Measurements from ENCODE around the gene MAP2K3.

The MAP2K3 gene

DNA sequence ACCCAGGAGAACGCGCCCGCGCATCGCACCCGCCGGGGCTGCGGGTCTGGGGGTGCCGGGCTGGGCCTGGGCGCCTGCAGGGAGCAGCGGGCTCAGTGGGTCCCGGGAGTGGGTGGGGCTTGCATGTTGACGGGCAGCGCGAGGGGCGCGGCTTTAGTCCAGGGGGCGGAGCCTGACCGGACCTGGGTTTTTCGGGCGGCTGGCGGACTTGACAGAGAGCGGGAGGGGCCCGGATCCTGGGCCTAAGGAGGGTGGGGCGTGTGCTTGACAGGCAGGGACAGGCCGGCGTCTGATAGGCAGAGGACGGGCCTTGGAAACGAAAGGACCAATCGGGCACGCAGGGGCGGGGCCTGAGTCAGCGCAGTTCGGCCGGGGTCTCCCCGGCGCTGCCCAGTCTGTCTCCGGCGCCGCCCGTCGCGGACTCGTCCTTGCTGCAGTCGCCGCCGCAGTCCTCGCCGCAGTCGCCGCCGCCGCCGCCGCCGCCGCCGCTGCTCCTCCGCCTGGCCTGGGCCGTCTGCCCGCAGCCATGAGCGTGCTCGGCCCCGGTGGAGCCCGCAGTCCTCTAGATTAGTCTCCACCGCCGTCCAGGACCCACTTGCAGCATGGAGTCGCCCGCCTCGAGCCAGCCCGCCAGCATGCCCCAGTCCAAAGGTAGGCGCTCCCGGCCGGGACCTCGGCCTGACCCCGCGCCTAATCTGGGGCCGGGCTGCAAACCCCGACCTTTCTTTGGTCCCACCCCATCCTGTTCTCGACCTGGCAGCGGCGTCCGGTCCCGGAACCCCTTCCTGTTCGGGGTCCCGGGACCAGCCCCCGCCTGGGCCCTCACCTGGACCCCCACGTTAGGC is at the start of gene MAP2K3:
Gene MAP2K3 (plus strand): TSS at position 393 of the 845 bp plus-strand sequence. CDS start 210 bp downstream, at position 603.
- no peak for TF ChIP-seq CTCF (IDR thresholded peaks at IDR 0.05; ENCODE audit: low read depth, low read length, missing control alignments)
- in situ Hi-C loops (cut with HindIII; ENCODE audit: low sequenced_read_pairs) = loop anchor here (25.0 kb wide), 1 partner anchor 253 kb away; no protein-coding TSS in a partner anchor
- H3K4me3 ChIP-seq (ENCODE audit: low read depth, low read length) = peak within 1 kb of the TSS; percentile 68
- DNase-seq (ENCODE audit: low read depth) = peak; percentile 98

DNA sequence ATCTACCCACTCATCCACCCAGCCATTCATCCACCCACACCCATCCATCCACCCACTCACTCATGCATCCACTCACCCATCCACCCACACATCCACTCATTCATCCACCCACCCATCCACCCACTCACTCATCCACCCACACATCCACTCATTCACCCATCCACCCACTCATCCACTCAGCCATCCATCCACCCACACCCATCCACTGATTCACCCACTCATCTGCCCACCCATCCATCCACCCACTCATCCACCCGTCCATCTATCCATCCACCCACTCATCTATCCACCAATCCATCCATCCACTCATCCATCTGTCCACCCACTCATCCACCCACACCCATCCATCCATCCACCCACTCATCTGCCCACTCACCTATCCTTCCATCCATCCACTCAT is 48.6 kb upstream of the MAP2K3 start:
- in situ Hi-C loops (cut with HindIII; ENCODE audit: low sequenced_read_pairs) = no loop called here
- no peak overlapping the region for H3K4me3 ChIP-seq (ENCODE audit: low read depth, low read length)
- DNase-seq (ENCODE audit: low read depth) = no peak
- no peak for TF ChIP-seq CTCF (IDR thresholded peaks at IDR 0.05; ENCODE audit: low read depth, low read length, missing control alignments)

- TF ChIP-seq CTCF (IDR thresholded peaks at IDR 0.05; ENCODE audit: low read depth, low read length, missing control alignments) = peak; percentile 59
- in situ Hi-C loops (cut with HindIII; ENCODE audit: low sequenced_read_pairs) = no loop called here
- no peak for DNase-seq (ENCODE audit: low read depth)
- no peak overlapping the region for H3K4me3 ChIP-seq (ENCODE audit: low read depth, low read length)
Measured at GRCh38 chr17:21239680-21240368, 44.7 kb upstream of the MAP2K3 start.

DNA sequence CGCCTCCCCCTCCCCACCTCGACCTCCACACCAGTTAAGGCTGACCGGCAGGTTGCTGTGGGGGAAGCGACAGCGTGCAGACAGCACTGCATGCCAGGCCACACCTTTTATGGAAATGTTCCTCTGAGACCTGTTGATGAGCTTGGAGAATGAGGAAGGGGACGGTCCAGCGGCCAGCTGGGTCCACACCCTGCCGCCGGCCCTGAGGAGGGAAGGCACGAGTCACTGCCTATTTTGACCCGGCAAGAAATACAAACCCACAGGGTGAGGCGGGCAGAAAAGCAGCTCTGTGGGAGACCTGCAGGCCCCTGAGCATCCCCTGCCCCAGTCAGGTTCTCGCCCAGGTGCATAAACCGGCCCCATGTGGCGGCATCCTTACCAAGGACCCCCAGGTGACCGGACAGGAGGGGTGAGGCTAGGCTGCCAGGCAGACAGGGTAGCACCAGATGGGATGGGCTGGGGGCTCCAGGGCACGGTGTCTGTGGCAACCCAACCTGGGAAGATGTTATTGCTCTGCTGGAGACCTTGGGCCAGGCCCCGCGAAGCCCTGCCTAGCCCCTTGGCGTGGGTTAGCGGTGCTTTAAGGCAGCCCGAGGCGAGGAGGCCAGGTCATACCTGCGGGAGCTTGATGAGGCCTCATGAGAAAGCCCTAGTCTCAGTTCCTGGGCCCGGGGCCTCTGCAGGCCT is 44.0 kb upstream of the MAP2K3 start:
- in situ Hi-C loops (cut with HindIII; ENCODE audit: low sequenced_read_pairs) = no loop called here
- TF ChIP-seq CTCF (IDR thresholded peaks at IDR 0.05; ENCODE audit: low read depth, low read length, missing control alignments) = no peak
- no peak for DNase-seq (ENCODE audit: low read depth)

DNA sequence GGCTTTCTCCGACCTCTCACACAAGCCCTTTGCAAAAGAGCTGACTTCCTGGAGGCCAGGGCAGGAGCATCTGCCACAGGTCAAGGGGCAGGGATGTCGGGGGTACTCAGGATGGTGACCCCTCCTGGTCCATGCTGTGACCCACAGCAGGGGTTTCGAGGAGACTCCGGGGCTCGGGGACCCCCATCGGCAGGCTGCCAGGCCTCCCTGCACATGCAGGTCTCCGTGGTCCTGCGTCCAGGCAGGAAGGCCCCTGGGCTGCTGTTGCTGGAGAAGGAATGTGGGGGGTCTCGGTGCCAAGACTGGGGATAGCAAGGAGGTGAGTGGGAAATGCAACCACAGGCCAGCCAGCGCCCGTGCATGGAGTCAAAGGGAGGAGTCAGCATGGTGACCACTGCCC is 42.9 kb upstream of the MAP2K3 start:
- in situ Hi-C loops (cut with HindIII; ENCODE audit: low sequenced_read_pairs) = no loop called here
- no peak overlapping the region for H3K4me3 ChIP-seq (ENCODE audit: low read depth, low read length)
- DNase-seq (ENCODE audit: low read depth) = no peak
- no peak for TF ChIP-seq CTCF (IDR thresholded peaks at IDR 0.05; ENCODE audit: low read depth, low read length, missing control alignments)

More for the DNA sequence above, 44.0 kb upstream of the MAP2K3 start:
- no peak overlapping the region for H3K4me3 ChIP-seq (ENCODE audit: low read depth, low read length)

DNA sequence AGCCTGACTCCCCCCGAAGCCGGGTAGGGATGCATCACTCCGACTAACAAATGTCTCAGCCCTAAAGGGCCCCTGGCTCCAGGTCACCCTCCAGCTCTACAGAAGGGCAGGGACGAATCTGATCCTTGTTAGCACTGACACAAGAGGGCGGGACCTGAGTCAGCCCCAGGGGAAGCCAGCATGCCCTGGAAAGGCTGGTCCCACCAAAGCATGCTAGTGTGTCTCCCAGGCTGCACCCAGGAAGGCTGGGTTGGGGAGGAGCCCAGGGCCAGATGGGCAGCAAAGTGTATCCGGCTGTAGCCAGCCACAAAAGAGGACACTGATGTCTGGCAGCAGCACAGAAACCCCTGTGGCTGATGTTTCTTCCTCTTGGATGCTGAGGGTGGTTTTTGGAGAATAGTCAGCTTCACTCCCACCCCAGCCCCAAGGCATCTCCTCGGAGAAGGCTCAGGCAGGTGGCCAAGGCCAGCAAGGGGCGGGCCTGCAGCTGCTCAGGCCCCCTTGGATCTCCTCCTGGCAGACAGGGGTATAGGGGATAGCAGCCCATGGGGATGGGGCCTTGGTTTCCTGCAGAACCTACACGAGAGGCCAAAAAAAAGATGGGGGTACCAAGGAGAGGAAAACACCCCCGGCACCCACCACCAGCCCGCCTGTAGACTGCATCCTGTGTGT is 42.3 kb upstream of the MAP2K3 start:
- H3K4me3 ChIP-seq (ENCODE audit: low read depth, low read length) = no peak overlapping the region
- in situ Hi-C loops (cut with HindIII; ENCODE audit: low sequenced_read_pairs) = no loop called here
- DNase-seq (ENCODE audit: low read depth) = no peak
- no peak for TF ChIP-seq CTCF (IDR thresholded peaks at IDR 0.05; ENCODE audit: low read depth, low read length, missing control alignments)
